LNCaP clone FGC (cell line): ENCODE data around the gene COX5B.

Source experiments
- DNase-seq: peaks from one replicate; pipeline ENCODE4 v3.0.0-alpha.2; 2011; ENCODE audit warnings: low read depth
- H3K4me3 ChIP-seq: 2 replicates; pipeline ENCODE4 v1.5.1; 2011; ENCODE audit warnings: mild to moderate bottlenecking, low read depth, low read length, control low read depth
- CTCF ChIP-seq: IDR thresholded peaks from 2 replicates; pipeline ENCODE4 v1.5.1; 2012; ENCODE audit warnings: mild to moderate bottlenecking; ENCODE audit not compliant: control insufficient read depth, insufficient read depth; ENCODE audit errors: extremely low read depth

COX5B gene

GRCh38 chr2:97691166-97691565 lies 45.3 kb downstream of the COX5B start:
- no peak for DNase-seq
- TF ChIP-seq CTCF, result no peak
- H3K4me3 ChIP-seq, result no peak overlapping the region

GRCh38 chr2:97693476-97693875 lies 47.6 kb downstream of the COX5B start:
- no peak overlapping the region for H3K4me3 ChIP-seq
- DNase-seq, result no peak
- no peak for TF ChIP-seq CTCF

GRCh38 chr2:97695744-97696143 lies 49.9 kb downstream of the COX5B start:
- no peak overlapping the region for H3K4me3 ChIP-seq
- DNase-seq, result no peak
- TF ChIP-seq CTCF, result no peak

- H3K4me3 ChIP-seq, result no peak overlapping the region
- DNase-seq, result peak; percentile 34
- peak; percentile 84 for TF ChIP-seq CTCF
These were observed 51.7 kb downstream of the COX5B start for GRCh38 chr2:97697252-97698235.
